GM23338 (cell line): ENCODE results near the gene PPM1E.

Source experiments
- CREB1 ChIP-seq: fragments of 250-450 bp; sonication (Bioruptor Pico); IDR thresholded peaks from 2 replicates; pipeline ENCODE4 v1.5.0; 2020; ENCODE audit warnings: low read depth, mild to moderate bottlenecking, moderate library complexity
- CTCF ChIP-seq, 2 experiments: fragments of 200-600 bp in 1 of 2; sonication (generic) in 1 of 2; conservative IDR thresholded peaks; 2 replicates each; pipeline versions ENCODE4 v1.5.1 to v1.6.1; 2016 to 2017; ENCODE audit warnings: antibody characterized with exemption in 2 of 2, low read depth in 2 of 2, mild to moderate bottlenecking in 2 of 2, moderate library complexity in 1 of 2
- ETS1 ChIP-seq: IDR thresholded peaks from 2 replicates; pipeline ENCODE4 v1.6.1; 2016; ENCODE audit warnings: antibody characterized with exemption
- EZH2 ChIP-seq: fragments of 200-600 bp; sonication (generic); IDR thresholded peaks from one replicate; pipeline ENCODE4 v1.8.0; 2017; ENCODE audit warnings: antibody characterized with exemption, mild to moderate bottlenecking, low read depth; ENCODE audit not compliant: unreplicated experiment
- EZH2phosphoT487 ChIP-seq: fragments of 200-600 bp; sonication (generic); IDR thresholded peaks from one replicate; pipeline ENCODE4 v1.8.1; 2018; ENCODE audit warnings: antibody characterized with exemption; ENCODE audit not compliant: unreplicated experiment
- JUNB ChIP-seq: IDR thresholded peaks from one replicate; pipeline ENCODE4 v1.6.1; 2016; ENCODE audit warnings: antibody characterized with exemption; ENCODE audit not compliant: unreplicated experiment
- POLR2AphosphoS5 ChIP-seq: IDR thresholded peaks from 2 replicates; pipeline ENCODE4 v1.6.1; 2016; ENCODE audit warnings: antibody characterized with exemption, low read depth
- REST ChIP-seq: IDR thresholded peaks from one replicate; pipeline ENCODE4 v1.6.1; 2018; ENCODE audit warnings: antibody characterized with exemption; ENCODE audit not compliant: unreplicated experiment
- ZNF114 ChIP-seq: fragments of 250-450 bp; sonication (Bioruptor Pico); IDR thresholded peaks from 2 replicates; pipeline ENCODE4 v1.5.0; 2020; ENCODE audit warnings: mild to moderate bottlenecking, moderate library complexity
- ZNF331 ChIP-seq: fragments of 250-450 bp; sonication (Bioruptor Pico); IDR thresholded peaks from 2 replicates; pipeline ENCODE4 v1.5.0; 2020; ENCODE audit warnings: low read depth, mild to moderate bottlenecking, moderate library complexity

- TF ChIP-seq EZH2 (no peak), CTCF (conservative IDR thresholded peaks at IDR 0.05; ENCODE audit: low read depth in 2 of 2) (no peak), POLR2AphosphoS5 (no peak), EZH2phosphoT487 (no peak), CREB1 (CRISPR knock-in tag) (no peak), REST (no peak), ETS1 (no peak), ZNF331 (no peak), ZNF114 (no peak), JUNB (no peak)
Measured at GRCh38 chr17:59002126-59002525, 246.5 kb downstream of the PPM1E start.
